Measurements from ENCODE around the gene MIA2. TPM values are rescaled to one million over a fixed set of nuclear protein-coding genes. Genes with fewer than 3 reads are reported as not detected.
A peak's percentile ranks its signal among the peaks of the same experiment; 100 is the strongest.

Gene MIA2
- total and polyA plus RNA-seq, 9 of the 15 experiments (the other 6 are each of a cell fraction or from before 2014, with no cell fraction given) = 6.0 to 21.8 (median 12.8) TPM

DNA sequence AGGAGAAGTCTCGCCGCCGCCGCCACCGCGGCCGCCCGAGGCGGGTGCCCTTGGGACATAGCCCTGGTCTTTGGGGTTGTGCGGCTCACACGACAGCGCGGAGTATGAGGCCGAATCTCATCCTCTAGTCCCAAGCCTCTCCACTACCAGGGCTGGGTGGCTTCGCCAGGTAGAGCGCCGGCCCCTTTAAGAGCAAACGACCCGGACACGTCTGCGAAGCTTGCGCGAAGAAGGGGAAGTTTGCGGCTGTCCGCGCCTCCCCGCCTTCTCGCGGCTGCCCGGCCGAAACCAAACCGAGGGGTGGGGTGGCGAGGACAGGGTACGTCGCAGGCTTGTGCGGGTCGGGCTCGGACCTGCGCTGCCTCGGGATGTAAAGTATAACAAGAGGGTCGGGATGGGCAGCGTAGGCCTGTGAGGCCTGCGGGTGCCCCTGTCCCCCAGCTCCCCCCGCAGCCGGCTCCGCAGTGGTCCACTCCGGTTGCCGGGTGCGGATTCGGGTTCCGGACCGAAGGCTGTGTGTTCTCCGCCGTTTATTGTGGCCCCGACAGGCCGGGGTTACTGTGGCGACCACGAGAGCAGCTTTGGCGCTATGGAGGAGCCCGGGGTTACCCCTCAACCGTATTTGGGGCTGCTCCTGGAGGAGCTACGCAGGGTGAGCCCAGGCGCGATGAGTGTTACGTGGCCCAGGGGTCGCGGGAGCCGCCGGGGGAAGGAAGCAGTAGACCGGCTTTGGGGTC is 33.3 kb downstream of the MIA2 start (continued):
- peak; percentile 79 for TF ChIP-seq RFX1 (IDR thresholded peaks at IDR 0.05)
- no peak for TF ChIP-seq SNIP1 (IDR thresholded peaks at IDR 0.05; ENCODE audit: low read depth)
- TF ChIP-seq HBP1 (CRISPR knock-in tag; IDR thresholded peaks at IDR 0.05) = no peak
- no peak for TF ChIP-seq IFI16 (CRISPR knock-in tag; IDR thresholded peaks at IDR 0.05)
- no peak for TF ChIP-seq ZNF282 (CRISPR knock-in tag; IDR thresholded peaks at IDR 0.05)
- TF ChIP-seq MTA2 (IDR thresholded peaks at IDR 0.05; ENCODE audit: low read depth) = no peak
- TF ChIP-seq, protein P1, sequence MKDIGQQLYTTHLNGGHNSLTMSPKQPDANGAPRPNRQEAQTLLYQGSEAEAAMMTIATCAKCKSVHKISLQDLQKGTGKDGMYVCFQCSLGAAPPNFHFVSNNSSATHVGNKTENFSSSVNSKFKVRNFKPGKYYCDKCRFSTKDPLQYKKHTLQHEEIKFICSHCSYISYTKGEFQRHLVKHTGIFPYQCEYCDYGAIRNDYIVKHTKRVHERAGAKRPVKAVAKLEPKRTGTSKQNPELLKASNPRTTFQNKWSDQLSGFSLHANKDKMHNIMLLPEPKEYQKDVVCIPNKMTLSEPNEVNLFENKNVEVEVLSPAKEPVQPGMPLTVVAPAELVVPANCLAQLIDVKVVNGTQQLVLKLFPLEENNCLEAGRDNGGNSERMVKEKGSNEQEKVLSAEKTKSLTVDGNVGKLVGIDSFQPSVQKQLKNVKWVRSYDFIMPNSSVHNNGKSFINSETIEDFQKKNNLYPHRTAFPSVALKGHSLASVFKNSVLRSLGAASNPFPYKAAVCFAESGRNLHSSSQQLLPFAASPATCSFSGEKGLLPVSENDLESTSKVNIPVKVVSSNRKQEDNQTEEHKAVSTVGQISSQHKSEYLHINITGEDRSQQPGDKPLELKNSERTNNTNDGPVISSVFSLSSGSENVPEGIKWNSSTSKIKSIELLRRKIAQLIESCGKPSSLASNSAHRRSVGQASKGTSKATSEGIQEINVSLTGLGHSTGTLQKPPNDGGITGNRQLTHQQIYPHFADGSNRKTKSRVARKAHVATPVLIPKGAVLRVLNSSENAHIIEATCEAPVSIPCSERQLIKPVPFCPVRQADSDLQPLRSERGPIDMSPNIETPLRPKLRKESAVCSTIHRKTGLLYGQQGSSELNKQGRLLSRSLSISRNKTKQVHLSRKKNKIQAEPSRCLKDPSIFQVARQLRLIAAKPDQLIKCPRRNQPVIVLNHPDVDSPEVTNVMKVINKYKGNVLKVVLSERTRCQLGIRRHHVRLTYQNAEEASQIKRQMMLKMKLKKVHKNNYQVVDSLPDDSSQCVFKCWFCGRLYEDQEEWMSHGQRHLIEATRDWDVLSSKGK (CRISPR knock-in tag; IDR thresholded peaks at IDR 0.05) = no peak
- no peak for TF ChIP-seq KDM1A (IDR thresholded peaks at IDR 0.05)
- TF ChIP-seq, protein P2, sequence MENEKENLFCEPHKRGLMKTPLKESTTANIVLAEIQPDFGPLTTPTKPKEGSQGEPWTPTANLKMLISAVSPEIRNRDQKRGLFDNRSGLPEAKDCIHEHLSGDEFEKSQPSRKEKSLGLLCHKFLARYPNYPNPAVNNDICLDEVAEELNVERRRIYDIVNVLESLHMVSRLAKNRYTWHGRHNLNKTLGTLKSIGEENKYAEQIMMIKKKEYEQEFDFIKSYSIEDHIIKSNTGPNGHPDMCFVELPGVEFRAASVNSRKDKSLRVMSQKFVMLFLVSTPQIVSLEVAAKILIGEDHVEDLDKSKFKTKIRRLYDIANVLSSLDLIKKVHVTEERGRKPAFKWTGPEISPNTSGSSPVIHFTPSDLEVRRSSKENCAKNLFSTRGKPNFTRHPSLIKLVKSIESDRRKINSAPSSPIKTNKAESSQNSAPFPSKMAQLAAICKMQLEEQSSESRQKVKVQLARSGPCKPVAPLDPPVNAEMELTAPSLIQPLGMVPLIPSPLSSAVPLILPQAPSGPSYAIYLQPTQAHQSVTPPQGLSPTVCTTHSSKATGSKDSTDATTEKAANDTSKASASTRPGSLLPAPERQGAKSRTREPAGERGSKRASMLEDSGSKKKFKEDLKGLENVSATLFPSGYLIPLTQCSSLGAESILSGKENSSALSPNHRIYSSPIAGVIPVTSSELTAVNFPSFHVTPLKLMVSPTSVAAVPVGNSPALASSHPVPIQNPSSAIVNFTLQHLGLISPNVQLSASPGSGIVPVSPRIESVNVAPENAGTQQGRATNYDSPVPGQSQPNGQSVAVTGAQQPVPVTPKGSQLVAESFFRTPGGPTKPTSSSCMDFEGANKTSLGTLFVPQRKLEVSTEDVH (IDR thresholded peaks at IDR 0.05; ENCODE audit: low read depth, partially characterized antibody) = no peak
- peak; percentile 64 for TF ChIP-seq TBP (optimal IDR thresholded peaks at IDR 0.05; ENCODE audit: low read depth, low read length)
- TF ChIP-seq MITF (IDR thresholded peaks at IDR 0.05) = no peak
- no peak for TF ChIP-seq MED1 (CRISPR knock-in tag; IDR thresholded peaks at IDR 0.05; ENCODE audit: borderline replicate concordance)
- no peak for TF ChIP-seq MAFF (IDR thresholded peaks at IDR 0.05; ENCODE audit: low read length)
- TF ChIP-seq MXD1 (CRISPR knock-in tag; IDR thresholded peaks at IDR 0.05; ENCODE audit: borderline replicate concordance, poor library complexity, severe bottlenecking) = no peak
- TF ChIP-seq ZBTB1 (CRISPR knock-in tag; IDR thresholded peaks at IDR 0.05; ENCODE audit: borderline replicate concordance, low read depth) = peak; percentile 69; the same call in 1 of the 2 replicates
- no peak for TF ChIP-seq SIN3B (IDR thresholded peaks at IDR 0.05; ENCODE audit: low read depth)
- no peak for TF ChIP-seq FOXA1 (IDR thresholded peaks at IDR 0.05; ENCODE audit: borderline replicate concordance)
- no peak for TF ChIP-seq PHF20 (IDR thresholded peaks at IDR 0.05; ENCODE audit: partially characterized antibody)
- TF ChIP-seq ZNF696 (CRISPR knock-in tag; conservative IDR thresholded peaks at IDR 0.05) = no peak
- TF ChIP-seq OTX1 (CRISPR knock-in tag; IDR thresholded peaks at IDR 0.05) = no peak
